GM12864 (cell line): ENCODE measurements around the gene CUL1.

ENCODE experiments used
- DNase-seq: peaks from one replicate; pipeline ENCODE4 v3.0.0-alpha.2; 2011; ENCODE audit warnings: low read depth
- H3K4me3 ChIP-seq: 2 replicates; pipeline ENCODE4 v1.5.1; 2011; ENCODE audit warnings: mild to moderate bottlenecking, low read depth, low read length, control low read depth
- TF ChIP-seq, protein P1 (sequence below): IDR thresholded peaks from 2 replicates; pipeline ENCODE4 v1.5.1; 2011; ENCODE audit warnings: low read depth, mild to moderate bottlenecking, moderate library complexity, low read length, control low read depth, inconsistent platforms; ENCODE audit errors: missing control alignments

Gene CUL1

DNA sequence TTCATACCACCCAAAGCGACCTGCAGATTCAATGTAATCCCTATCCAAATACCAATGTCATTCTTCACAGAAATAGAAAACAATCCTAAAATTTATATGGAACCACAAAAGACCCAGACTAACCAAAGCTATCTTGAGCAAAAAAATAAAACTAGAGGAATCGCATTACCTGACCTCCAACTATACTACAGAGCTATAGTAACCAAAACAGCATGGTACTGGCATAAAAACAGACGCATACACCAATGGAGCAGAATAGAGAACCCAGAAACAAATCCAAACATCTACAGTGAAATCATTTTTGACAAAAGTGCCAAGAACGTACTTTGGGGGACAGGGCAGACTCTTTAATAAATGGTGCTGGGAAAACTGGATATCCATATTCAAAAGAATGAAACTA, 16.9 kb upstream of the CUL1 start:
- no peak overlapping the region for H3K4me3 ChIP-seq
- DNase-seq, result no peak
- TF ChIP-seq, protein P1, sequence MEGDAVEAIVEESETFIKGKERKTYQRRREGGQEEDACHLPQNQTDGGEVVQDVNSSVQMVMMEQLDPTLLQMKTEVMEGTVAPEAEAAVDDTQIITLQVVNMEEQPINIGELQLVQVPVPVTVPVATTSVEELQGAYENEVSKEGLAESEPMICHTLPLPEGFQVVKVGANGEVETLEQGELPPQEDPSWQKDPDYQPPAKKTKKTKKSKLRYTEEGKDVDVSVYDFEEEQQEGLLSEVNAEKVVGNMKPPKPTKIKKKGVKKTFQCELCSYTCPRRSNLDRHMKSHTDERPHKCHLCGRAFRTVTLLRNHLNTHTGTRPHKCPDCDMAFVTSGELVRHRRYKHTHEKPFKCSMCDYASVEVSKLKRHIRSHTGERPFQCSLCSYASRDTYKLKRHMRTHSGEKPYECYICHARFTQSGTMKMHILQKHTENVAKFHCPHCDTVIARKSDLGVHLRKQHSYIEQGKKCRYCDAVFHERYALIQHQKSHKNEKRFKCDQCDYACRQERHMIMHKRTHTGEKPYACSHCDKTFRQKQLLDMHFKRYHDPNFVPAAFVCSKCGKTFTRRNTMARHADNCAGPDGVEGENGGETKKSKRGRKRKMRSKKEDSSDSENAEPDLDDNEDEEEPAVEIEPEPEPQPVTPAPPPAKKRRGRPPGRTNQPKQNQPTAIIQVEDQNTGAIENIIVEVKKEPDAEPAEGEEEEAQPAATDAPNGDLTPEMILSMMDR, result no peak

DNA sequence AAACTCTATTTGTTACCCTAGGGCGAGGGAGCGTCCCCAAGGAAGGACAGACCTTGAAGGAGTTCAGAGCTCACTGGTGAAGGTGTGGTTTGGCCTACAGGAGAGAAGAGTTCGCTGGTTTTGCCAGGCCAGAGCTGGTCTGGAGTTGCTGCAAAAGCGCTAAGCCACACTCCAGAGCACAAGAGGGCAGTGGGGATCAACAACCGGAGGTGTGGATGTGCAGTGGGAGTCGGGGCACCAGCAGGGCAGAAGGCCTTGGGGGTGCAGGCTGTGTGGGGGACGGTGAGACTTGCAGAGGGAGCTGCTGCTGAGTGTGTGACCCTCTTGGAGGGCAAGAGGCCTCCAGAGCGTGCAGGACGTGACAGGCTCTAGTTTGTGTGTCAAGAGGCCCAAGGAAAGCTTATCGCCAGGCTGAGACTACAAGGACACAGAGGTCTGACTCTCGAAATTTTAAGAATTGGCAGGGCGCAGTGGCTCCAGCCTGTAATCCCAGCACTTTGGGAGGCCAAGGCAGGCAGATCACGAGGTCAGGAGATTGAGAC, 14.3 kb upstream of the CUL1 start:
- H3K4me3 ChIP-seq, result no peak overlapping the region
- TF ChIP-seq, protein P1, result no peak
- DNase-seq, result no peak

DNA sequence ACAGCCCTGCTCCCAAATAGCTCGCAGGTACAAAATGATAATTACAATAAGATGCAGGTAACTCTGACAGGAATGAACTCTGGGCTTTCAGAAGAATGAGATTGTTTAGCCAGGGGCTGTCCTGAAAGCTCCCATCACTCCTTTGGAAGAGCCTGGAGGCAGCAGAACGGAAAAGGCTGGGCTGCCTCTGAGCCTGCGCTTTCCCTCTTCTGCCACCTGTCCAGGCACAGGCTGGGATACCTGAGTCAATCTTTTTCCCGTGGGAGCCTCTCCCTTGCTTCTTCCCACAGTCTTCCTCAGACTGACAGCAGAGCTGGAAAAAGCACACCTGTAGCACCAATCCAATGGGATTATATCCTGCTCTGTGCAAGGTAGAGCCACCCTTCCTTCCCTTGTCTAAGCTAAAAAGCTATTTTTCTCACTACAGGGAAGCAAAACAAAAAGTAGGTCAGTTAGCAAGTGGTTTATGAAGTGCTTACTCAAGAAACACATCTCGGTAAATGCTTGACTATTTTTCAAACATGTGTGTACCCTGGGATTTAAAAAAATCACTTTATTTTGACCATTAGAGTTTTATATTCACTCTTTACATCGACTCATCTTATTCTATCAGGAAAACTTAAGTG, 12.3 kb upstream of the CUL1 start:
- no peak for DNase-seq
- TF ChIP-seq, protein P1, result no peak

DNA sequence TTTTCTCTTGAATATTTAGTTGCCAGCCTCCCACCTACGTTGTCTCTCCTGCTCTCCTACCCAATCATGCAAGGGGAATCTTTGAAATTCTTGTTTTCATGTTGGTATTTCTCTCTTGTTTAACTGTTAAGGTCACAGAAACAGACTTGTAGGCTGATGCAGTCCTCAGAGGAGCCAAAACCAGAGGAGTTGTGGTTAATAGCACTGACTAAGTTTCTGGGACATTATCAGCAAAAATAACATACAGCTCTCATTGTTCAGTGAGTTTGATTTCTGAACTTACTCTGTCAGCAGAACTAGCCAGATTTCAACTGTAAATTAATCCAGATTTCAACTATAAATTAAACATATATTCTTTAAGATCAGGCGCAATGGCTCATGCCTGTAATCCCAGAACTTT, 11.1 kb upstream of the CUL1 start:
- TF ChIP-seq, protein P1, result no peak
- H3K4me3 ChIP-seq, result no peak overlapping the region
- DNase-seq, result no peak

More for the DNA sequence above, 12.3 kb upstream of the CUL1 start:
- no peak overlapping the region for H3K4me3 ChIP-seq

DNA sequence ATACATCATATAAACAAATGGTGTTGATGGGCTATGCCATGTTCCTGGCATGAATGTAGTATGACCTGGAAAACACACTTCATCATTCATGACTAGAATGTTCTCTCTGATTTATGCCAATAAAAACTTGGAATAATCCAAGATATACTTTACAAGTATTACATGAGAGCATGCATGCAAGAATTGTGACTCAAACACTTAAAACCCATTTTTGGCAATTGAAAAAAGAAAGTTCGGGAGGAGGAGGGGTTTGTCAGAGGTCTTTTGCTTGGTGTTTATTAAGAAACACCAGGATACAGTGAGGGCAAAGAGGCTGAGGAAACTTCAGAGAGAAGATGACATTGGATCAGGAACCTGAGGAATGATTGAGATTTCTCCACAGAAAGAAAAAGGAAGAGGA, 10.2 kb upstream of the CUL1 start:
- no peak for DNase-seq
- H3K4me3 ChIP-seq, result no peak overlapping the region
- TF ChIP-seq, protein P1, result no peak

DNA sequence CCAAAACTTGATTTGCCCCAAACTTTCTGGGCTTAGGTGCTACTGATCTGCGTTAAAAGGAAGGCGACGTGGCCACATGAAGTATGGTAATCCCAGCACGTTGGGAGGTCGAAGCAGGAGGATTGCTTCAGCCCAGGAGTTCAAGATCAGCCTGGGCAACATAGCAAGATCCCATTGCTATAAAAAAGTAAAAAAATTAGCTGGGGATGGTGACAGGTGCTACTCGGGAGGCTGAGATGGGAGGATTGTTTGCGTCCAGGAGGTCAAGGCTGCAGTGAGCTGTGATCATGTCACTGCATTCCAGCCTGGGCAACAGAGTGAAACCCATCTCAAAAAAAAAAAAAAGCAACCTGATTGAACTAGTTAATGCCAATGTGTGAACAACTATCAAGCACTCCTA, 5.1 kb upstream of the CUL1 start:
- TF ChIP-seq, protein P1, result no peak
- H3K4me3 ChIP-seq, result no peak overlapping the region
- no peak for DNase-seq

DNA sequence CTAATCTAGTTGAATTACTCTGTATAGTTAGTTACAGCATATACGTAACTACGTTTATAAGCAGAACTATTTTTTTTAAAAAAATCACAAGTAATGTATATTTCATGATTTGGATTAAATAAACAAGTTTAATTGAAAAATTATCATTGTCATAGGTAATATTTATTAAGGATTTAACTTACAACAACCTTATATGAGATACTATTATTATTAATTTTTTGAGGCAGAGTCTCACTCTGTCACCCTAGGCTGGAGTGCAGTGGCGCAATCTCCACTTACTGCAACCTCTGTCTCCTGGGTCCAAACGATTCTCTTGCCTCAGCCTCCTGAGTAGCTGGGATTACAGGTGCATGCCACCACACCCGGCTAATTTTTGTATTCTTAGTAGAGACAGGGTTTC, 4.1 kb upstream of the CUL1 start:
- TF ChIP-seq, protein P1, result no peak
- no peak for DNase-seq
- H3K4me3 ChIP-seq, result no peak overlapping the region
